ENCODE measurements around the gene CHST8. TPM values are rescaled to one million over a fixed set of nuclear protein-coding genes. Genes with fewer than 3 reads are reported as not detected.

The CHST8 gene
- total and polyA plus RNA-seq, 4 donors = 0.09 to 0.67 (median 0.24) TPM

GRCh38 chr19:33754361-33754760, 132.6 kb downstream of the CHST8 start:
- no peak for TF ChIP-seq CTCF (IDR thresholded peaks at IDR 0.05; ENCODE audit: control extremely low read depth, extremely low read depth)
- no peak overlapping the region for H3K9ac ChIP-seq (ENCODE audit: insufficient read depth in 1 of 2, low read length in 2 of 2)
- H3K9me3 ChIP-seq (ENCODE audit: control insufficient read depth in 4 of 4, insufficient read depth in 3 of 4, low read length in 3 of 4) = no peaks in the 10 kb centered on the region

GRCh38 chr19:33755099-33756035, 133.6 kb downstream of the CHST8 start:
- DNase-seq = no peak
- 63 to 76% methylated on average over 26 of the region's 26 CpGs for WGBS, 2 donors
- peaks cover 0 to 7% (median 0%) of the 10 kb centered on the region in 3 donors for H3K27me3 ChIP-seq (ENCODE audit: control insufficient read depth in 3 of 3, insufficient read depth in 3 of 3, low read length in 2 of 3)
- ATAC-seq (ENCODE audit: insufficient read depth, low FRiP score) = no peak
- H3K4me1 ChIP-seq (ENCODE audit: control insufficient read depth in 5 of 5, insufficient read depth in 5 of 5, low read length in 5 of 5) = peaks cover 0 to 8% (median 0%) of the 10 kb centered on the region in 5 donors
- no peak overlapping the region for H3K27ac ChIP-seq (ENCODE audit: low read depth in 1 of 2, low read length in 1 of 2)
- H3K36me3 ChIP-seq (ENCODE audit: control insufficient read depth in 4 of 4, insufficient read depth in 4 of 4, low read length in 4 of 4) = no peaks in the 10 kb centered on the region
- H3K4me3 ChIP-seq = no peak overlapping the region
- no peak for TF ChIP-seq CTCF (IDR thresholded peaks at IDR 0.05; ENCODE audit: control extremely low read depth, extremely low read depth)
- H3K9me3 ChIP-seq (ENCODE audit: control insufficient read depth in 4 of 4, insufficient read depth in 3 of 4, low read length in 3 of 4) = no peaks in the 10 kb centered on the region
- H3K9ac ChIP-seq (ENCODE audit: insufficient read depth in 1 of 2, low read length in 2 of 2) = no peak overlapping the region

More at GRCh38 chr19:33754361-33754760, 132.6 kb downstream of the CHST8 start:
- peaks cover 0 to 7% (median 0%) of the 10 kb centered on the region in 3 donors for H3K27me3 ChIP-seq (ENCODE audit: control insufficient read depth in 3 of 3, insufficient read depth in 3 of 3, low read length in 2 of 3)
- peaks cover 0 to 8% (median 0%) of the 10 kb centered on the region in 5 donors for H3K4me1 ChIP-seq (ENCODE audit: control insufficient read depth in 5 of 5, insufficient read depth in 5 of 5, low read length in 5 of 5)
- H3K27ac ChIP-seq (ENCODE audit: low read depth in 1 of 2, low read length in 1 of 2) = no peak overlapping the region
- no peak for DNase-seq
- WGBS, 2 donors = 63 to 76% methylated on average over 7 of the region's 7 CpGs
- no peak for ATAC-seq (ENCODE audit: insufficient read depth, low FRiP score)
- no peak overlapping the region for H3K4me3 ChIP-seq
- no peaks in the 10 kb centered on the region for H3K36me3 ChIP-seq (ENCODE audit: control insufficient read depth in 4 of 4, insufficient read depth in 4 of 4, low read length in 4 of 4)

- ATAC-seq (ENCODE audit: insufficient read depth, low FRiP score) (no peak), DNase-seq (no peak)
- peaks cover 0 to 7% (median 0%) of the 10 kb centered on the region in 3 donors for H3K27me3 ChIP-seq (ENCODE audit: control insufficient read depth in 3 of 3, insufficient read depth in 3 of 3, low read length in 2 of 3)
- 85 to 88% methylated on average over 11 of the region's 11 CpGs for WGBS, 2 donors
- peaks cover 0 to 8% (median 0%) of the 10 kb centered on the region in 5 donors for H3K4me1 ChIP-seq (ENCODE audit: control insufficient read depth in 5 of 5, insufficient read depth in 5 of 5, low read length in 5 of 5)
- H3K9me3 ChIP-seq (ENCODE audit: control insufficient read depth in 4 of 4, insufficient read depth in 3 of 4, low read length in 3 of 4) = no peaks in the 10 kb centered on the region
- no peak overlapping the region for H3K4me3 ChIP-seq
- TF ChIP-seq CTCF (IDR thresholded peaks at IDR 0.05; ENCODE audit: control extremely low read depth, extremely low read depth) = no peak
- H3K9ac ChIP-seq (ENCODE audit: insufficient read depth in 1 of 2, low read length in 2 of 2) = no peak overlapping the region
- H3K36me3 ChIP-seq (ENCODE audit: control insufficient read depth in 4 of 4, insufficient read depth in 4 of 4, low read length in 4 of 4) = no peaks in the 10 kb centered on the region
- H3K27ac ChIP-seq (ENCODE audit: low read depth in 1 of 2, low read length in 1 of 2) = no peak overlapping the region
Measured at GRCh38 chr19:33756177-33756576, 134.4 kb downstream of the CHST8 start.

Measured in lung (tissue), 12 donors.